Esophagus squamous epithelium (tissue), 4 donors: ENCODE data around the gene CLDN24.

Experiments used
- POLR2A ChIP-seq, 4 donors: fragments of 450-650 bp; IDR thresholded peaks; one replicate each; pipeline ENCODE4 v1.6.1; 2017; ENCODE audit warnings: antibody characterized with exemption in 4 of 4, mild to moderate bottlenecking in 4 of 4, moderate library complexity in 3 of 4
- TF ChIP-seq, protein P1 (sequence below), 6 experiments: fragments of 450-650 bp in 4 of 6; fragments of 200-600 bp in 2 of 6; sonication (generic) in 2 of 6; IDR thresholded peaks; one replicate each; pipeline ENCODE4 v1.5.1; 2016 to 2019; ENCODE audit warnings: antibody characterized with exemption in 6 of 6, mild to moderate bottlenecking in 4 of 6, moderate library complexity in 4 of 6

DNA sequence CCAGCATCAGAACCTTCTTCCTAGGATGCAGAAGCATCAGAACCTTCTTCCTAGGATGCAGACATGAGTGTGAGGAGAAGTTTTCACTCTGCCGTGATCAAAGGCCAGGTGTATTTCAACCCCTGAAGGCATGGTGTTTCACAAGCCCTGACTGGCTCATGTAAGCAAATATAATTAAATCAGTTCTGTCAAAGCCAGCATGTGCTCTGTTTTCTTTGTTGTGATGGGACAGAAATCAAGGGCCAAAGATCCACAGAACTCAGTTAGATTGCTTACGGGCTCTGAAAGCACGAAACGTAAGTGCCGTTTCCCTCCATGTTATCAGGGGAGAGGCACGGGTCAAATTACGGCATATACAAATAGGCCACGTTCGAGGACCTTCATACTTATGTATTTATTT lies 32.0 kb upstream of the CLDN24 start:
- TF ChIP-seq, protein P1, sequence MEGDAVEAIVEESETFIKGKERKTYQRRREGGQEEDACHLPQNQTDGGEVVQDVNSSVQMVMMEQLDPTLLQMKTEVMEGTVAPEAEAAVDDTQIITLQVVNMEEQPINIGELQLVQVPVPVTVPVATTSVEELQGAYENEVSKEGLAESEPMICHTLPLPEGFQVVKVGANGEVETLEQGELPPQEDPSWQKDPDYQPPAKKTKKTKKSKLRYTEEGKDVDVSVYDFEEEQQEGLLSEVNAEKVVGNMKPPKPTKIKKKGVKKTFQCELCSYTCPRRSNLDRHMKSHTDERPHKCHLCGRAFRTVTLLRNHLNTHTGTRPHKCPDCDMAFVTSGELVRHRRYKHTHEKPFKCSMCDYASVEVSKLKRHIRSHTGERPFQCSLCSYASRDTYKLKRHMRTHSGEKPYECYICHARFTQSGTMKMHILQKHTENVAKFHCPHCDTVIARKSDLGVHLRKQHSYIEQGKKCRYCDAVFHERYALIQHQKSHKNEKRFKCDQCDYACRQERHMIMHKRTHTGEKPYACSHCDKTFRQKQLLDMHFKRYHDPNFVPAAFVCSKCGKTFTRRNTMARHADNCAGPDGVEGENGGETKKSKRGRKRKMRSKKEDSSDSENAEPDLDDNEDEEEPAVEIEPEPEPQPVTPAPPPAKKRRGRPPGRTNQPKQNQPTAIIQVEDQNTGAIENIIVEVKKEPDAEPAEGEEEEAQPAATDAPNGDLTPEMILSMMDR (IDR thresholded peaks at IDR 0.05) = no peak
- TF ChIP-seq POLR2A (IDR thresholded peaks at IDR 0.05) = no peak
